ENCODE measurements around the gene IFRD2.
A peak's percentile ranks its signal among the peaks of the same experiment; 100 is the strongest.
"Not testable (repeated sequence)": the region's sequence is repeated elsewhere in the genome, so short reads cannot be mapped to it uniquely, and the experiment has no call there.

The IFRD2 gene

GRCh38 chr3:50274371-50275104 is 17.7 kb downstream of the IFRD2 start:
- no peak overlapping the region for H3K4me3 ChIP-seq (replicated peaks; ENCODE audit: low read depth, low read length)
- TF ChIP-seq CTCF (IDR thresholded peaks at IDR 0.05; ENCODE audit: low read depth, low read length, missing control alignments): peak; percentile 68
- no peak for DNase-seq (ENCODE audit: extremely low read depth, low read depth)

- TF ChIP-seq CTCF (IDR thresholded peaks at IDR 0.05; ENCODE audit: low read depth, low read length, missing control alignments): no peak
Measured at GRCh38 chr3:50273689-50274065, 18.6 kb downstream of the IFRD2 start.

GRCh38 chr3:50272911-50273688 is 19.1 kb downstream of the IFRD2 start:
- H3K4me3 ChIP-seq (replicated peaks; ENCODE audit: low read depth, low read length): no peak overlapping the region
- TF ChIP-seq CTCF (IDR thresholded peaks at IDR 0.05; ENCODE audit: low read depth, low read length, missing control alignments): peak; percentile 91
- DNase-seq (ENCODE audit: extremely low read depth, low read depth): peak; percentile 42

More at GRCh38 chr3:50273689-50274065, 18.6 kb downstream of the IFRD2 start:
- no peak for DNase-seq (ENCODE audit: extremely low read depth, low read depth)
- H3K4me3 ChIP-seq (replicated peaks; ENCODE audit: low read depth, low read length): no peak overlapping the region

GRCh38 chr3:50272538-50272910 is 19.7 kb downstream of the IFRD2 start:
- DNase-seq (ENCODE audit: extremely low read depth, low read depth); H3K4me3 ChIP-seq (replicated peaks; ENCODE audit: low read depth, low read length): not testable (repeated sequence)

- no peak for DNase-seq (ENCODE audit: extremely low read depth, low read depth)
- TF ChIP-seq CTCF (IDR thresholded peaks at IDR 0.05; ENCODE audit: low read depth, low read length, missing control alignments): no peak
- no peak overlapping the region for H3K4me3 ChIP-seq (replicated peaks; ENCODE audit: low read depth, low read length)
Measured at GRCh38 chr3:50271314-50271936, 20.8 kb downstream of the IFRD2 start.

- no peak for DNase-seq (ENCODE audit: extremely low read depth, low read depth)
- no peak overlapping the region for H3K4me3 ChIP-seq (replicated peaks; ENCODE audit: low read depth, low read length)
- no peak for TF ChIP-seq CTCF (IDR thresholded peaks at IDR 0.05; ENCODE audit: low read depth, low read length, missing control alignments)
Measured at GRCh38 chr3:50270422-50271224, 21.6 kb downstream of the IFRD2 start.

Measured in HFF-Myc (cell line).